Stimulated activated CD4-positive, alpha-beta T cell treated with anti-CD3 and anti-CD28 coated beads, Interleukin-12 subunit alpha, Interleukin-12 subunit beta, amount 100 ng/mL, for 24 hours (primary cell): ENCODE measurements around the gene RECQL.
"Not testable (repeated sequence)": the region's sequence is repeated elsewhere in the genome, so short reads cannot be mapped to it uniquely, and the experiment has no call there.

Experiments
- DNase-seq, 2 experiments: peaks; one replicate each; pipeline ENCODE4 v3.0.0-alpha.2; 2020; ENCODE audit warnings: low read depth in 2 of 2

Gene RECQL

DNA sequence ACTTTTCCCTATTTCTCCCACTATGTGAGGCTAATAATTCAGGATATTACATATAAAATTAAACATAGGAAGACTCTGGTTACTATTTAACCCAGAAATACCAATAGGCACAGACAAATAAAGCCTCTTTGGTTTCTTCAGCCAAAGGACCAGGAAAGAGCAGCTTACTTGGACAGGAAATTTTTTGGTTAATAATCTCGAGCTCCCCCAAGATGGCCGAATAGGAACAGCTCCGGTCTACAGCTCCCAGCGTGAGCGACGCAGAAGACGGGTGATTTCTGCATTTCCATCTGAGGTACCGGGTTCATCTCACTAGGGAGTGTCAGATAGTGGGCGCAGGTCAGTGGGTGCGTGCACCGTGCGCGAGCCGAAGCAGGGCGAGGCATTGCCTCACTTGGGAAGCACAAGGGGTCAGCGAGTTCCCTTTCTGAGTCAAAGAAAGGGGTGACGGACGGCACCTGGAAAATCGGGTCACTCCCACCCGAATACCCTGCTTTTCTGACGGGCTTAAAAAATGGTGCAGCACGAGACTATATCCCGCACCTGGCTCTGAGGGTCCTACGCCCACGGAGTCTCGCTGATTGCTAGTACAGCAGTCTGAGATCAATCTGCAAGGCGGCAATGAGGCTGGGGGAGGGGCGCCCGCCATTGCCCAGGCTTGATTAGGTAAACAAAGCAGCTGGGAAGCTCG, 82.3 kb downstream of the RECQL start:
- not testable (repeated sequence) for DNase-seq
